Natural killer cell (primary cell): ENCODE data around the gene TEX10. TPM values are rescaled to one million over a fixed set of nuclear protein-coding genes. Genes with fewer than 3 reads are reported as not detected.

ENCODE experiments used
- ATAC-seq, 3 donors: fragments of 150-1000 bp in 2 of 3; fragments of 200-7000 bp in 1 of 3; cut with Tn5 transposase; 1 replicate in 1 of 3; 2 replicates in 2 of 3; pipeline ENCODE4 v1.10.0; 2021; ENCODE audit warnings: mild to moderate bottlenecking in 2 of 3, moderate library complexity in 2 of 3
- DNase-seq, 2 donors: peaks; one replicate each; pipeline versions ENCODE4 v3.0.0 to v3.0.0-alpha.2; 2013 to 2021; ENCODE audit warnings: mixed read lengths in 1 of 2
- H3K27ac ChIP-seq: one replicate; pipeline ENCODE4 v1.5.1; 2013; ENCODE audit warnings: mild to moderate bottlenecking, low read length
- H3K27me3 ChIP-seq: one replicate; pipeline ENCODE4 v1.6.1; 2013; ENCODE audit warnings: low read length; ENCODE audit not compliant: control insufficient read depth, insufficient read depth
- H3K36me3 ChIP-seq: one replicate; pipeline ENCODE4 v1.6.1; 2013; ENCODE audit warnings: low read length; ENCODE audit not compliant: control insufficient read depth, insufficient read depth
- H3K4me1 ChIP-seq: one replicate; pipeline ENCODE4 v1.6.1; 2013; ENCODE audit warnings: low read length; ENCODE audit not compliant: control insufficient read depth, insufficient read depth
- H3K4me3 ChIP-seq: one replicate; pipeline ENCODE4 v1.5.1; 2013; ENCODE audit warnings: low read length
- H3K9me3 ChIP-seq: one replicate; pipeline ENCODE4 v1.6.1; 2013; ENCODE audit warnings: low read length; ENCODE audit not compliant: control insufficient read depth, insufficient read depth
- H3K27ac Mint-ChIP-seq, 2 donors: one replicate each; pipeline ENCODE4 v1.8.0; 2022; ENCODE audit warnings: mild to moderate bottlenecking in 2 of 2, mixed read lengths in 2 of 2, moderate library complexity in 1 of 2
- H3K27me3 Mint-ChIP-seq, 2 donors: one replicate each; pipeline ENCODE4 v1.8.0; 2022; ENCODE audit warnings: low read depth in 2 of 2, mixed read lengths in 2 of 2
- H3K36me3 Mint-ChIP-seq: one replicate; pipeline ENCODE4 v1.8.0; 2022; ENCODE audit warnings: mixed read lengths
- H3K4me1 Mint-ChIP-seq, 2 donors: one replicate each; pipeline ENCODE4 v1.8.0; 2022; ENCODE audit warnings: mixed read lengths in 2 of 2
- H3K4me3 Mint-ChIP-seq: one replicate; pipeline ENCODE4 v1.8.0; 2022; ENCODE audit warnings: mild to moderate bottlenecking, moderate library complexity, mixed read lengths
- H3K9me3 Mint-ChIP-seq, 2 donors: one replicate each; pipeline ENCODE4 v1.8.0; 2022; ENCODE audit warnings: mixed read lengths in 2 of 2
- WGBS: methylation state at CpG from one replicate; pipeline ENCODE4 v1.1.7; 2013; ENCODE audit warnings: missing lambda C conversion rate; ENCODE audit not compliant: insufficient coverage; 5-methylcytosine and 5-hydroxymethylcytosine counted together
- intact Hi-C: fragments of 100-400 bp; cut with micrococcal nuclease; formaldehyde crosslinking; loops from one replicate; pipeline ENCODE4 v1.14.2; 2022
- total RNA-seq, 4 donors: library from RNA; stranded (reverse); fragments of 120-200 nt in 1 of 4; gene quantifications; one replicate each; pipeline versions ENCODE4 v1.2.3 to v1.2.4, GENCODE V29; 2013 to 2022
- TF ChIP-seq, protein P1 (sequence below): fragments of 200-600 bp; IDR thresholded peaks from one replicate; pipeline ENCODE4 v1.8.0; 2022; ENCODE audit warnings: antibody characterized with exemption

The TEX10 gene
- total RNA-seq, 3 donors from 2014 or later (not counting 1 experiment from before 2014, with no cell fraction given): 11.1 to 15.9 (median 13.2) TPM

DNA sequence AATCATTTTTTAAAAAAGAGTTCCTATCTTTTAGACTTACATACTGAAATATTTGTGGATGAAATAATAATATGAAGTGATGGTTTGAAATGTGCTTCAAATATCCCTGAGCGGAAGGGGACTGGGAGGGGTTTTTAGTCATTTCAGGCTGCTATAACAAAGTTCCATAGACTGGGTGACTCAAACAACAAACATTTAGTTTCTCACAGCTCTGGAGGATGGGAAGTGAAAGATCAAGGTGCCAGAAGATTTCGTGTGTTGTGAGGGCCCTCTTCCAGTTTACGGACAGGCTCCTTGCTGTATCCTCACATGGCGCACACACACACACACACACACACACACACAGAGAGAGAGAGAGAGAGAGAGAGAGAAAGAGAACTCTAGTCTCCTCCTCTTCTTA, 27.1 kb upstream of the TEX10 start:
- Histone ChIP-seq H3K27me3 (no peaks in the 10 kb centered on the region), H3K4me1 (no peaks in the 10 kb centered on the region), H3K27ac (no peak overlapping the region), H3K4me3 (no peak overlapping the region), H3K9me3 (no peaks in the 10 kb centered on the region), H3K36me3 (no peaks in the 10 kb centered on the region)
- DNase-seq (no peak), ATAC-seq (no peak)
- intact Hi-C loops: no loop called here
- TF ChIP-seq, protein P1, sequence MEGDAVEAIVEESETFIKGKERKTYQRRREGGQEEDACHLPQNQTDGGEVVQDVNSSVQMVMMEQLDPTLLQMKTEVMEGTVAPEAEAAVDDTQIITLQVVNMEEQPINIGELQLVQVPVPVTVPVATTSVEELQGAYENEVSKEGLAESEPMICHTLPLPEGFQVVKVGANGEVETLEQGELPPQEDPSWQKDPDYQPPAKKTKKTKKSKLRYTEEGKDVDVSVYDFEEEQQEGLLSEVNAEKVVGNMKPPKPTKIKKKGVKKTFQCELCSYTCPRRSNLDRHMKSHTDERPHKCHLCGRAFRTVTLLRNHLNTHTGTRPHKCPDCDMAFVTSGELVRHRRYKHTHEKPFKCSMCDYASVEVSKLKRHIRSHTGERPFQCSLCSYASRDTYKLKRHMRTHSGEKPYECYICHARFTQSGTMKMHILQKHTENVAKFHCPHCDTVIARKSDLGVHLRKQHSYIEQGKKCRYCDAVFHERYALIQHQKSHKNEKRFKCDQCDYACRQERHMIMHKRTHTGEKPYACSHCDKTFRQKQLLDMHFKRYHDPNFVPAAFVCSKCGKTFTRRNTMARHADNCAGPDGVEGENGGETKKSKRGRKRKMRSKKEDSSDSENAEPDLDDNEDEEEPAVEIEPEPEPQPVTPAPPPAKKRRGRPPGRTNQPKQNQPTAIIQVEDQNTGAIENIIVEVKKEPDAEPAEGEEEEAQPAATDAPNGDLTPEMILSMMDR: no peak
- 90% methylated on average over 1 of the region's 4 CpGs for WGBS
- Mint-ChIP-seq H3K27ac (no peak overlapping the region), H3K36me3 (no peaks in the 10 kb centered on the region), H3K9me3 (peaks cover 0 to 4% of the 10 kb centered on the region in 2 donors), H3K27me3 (no peaks in the 10 kb centered on the region), H3K4me1 (no peaks in the 10 kb centered on the region), H3K4me3 (no peak overlapping the region)

DNA sequence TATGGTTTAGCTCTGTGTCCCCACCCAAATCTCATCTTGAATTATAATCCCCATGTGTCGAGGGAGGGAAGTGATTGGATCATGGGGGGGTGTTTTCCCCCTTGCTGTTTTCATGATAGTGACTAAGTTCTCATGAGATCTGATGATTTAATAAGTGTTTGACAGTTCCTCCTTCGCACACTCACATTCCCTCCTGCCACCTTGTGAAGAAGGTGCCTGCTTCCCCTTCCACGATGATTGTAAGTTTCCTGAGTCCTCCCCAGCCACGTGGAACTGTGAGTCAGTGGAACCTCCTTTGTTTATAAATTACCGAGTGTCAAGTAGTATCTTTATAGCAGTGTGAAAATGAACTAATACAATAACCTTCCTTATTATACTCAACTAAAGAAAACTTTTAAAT, 24.3 kb upstream of the TEX10 start:
- Histone ChIP-seq H3K27me3 (no peaks in the 10 kb centered on the region), H3K36me3 (no peaks in the 10 kb centered on the region), H3K4me1 (no peaks in the 10 kb centered on the region), H3K9me3 (no peaks in the 10 kb centered on the region), H3K4me3 (no peak overlapping the region), H3K27ac (no peak overlapping the region)
- intact Hi-C loops: no loop called here
- Mint-ChIP-seq H3K36me3 (no peaks in the 10 kb centered on the region), H3K9me3 (no peaks in the 10 kb centered on the region), H3K27ac (no peak overlapping the region), H3K4me1 (no peaks in the 10 kb centered on the region), H3K4me3 (no peak overlapping the region), H3K27me3 (peaks cover 5 to 19% of the 10 kb centered on the region in 2 donors)
- no peak for DNase-seq
- TF ChIP-seq, protein P1: no peak
- WGBS: 56% methylated on average over 2 of the region's 5 CpGs
- no peak for ATAC-seq

DNA sequence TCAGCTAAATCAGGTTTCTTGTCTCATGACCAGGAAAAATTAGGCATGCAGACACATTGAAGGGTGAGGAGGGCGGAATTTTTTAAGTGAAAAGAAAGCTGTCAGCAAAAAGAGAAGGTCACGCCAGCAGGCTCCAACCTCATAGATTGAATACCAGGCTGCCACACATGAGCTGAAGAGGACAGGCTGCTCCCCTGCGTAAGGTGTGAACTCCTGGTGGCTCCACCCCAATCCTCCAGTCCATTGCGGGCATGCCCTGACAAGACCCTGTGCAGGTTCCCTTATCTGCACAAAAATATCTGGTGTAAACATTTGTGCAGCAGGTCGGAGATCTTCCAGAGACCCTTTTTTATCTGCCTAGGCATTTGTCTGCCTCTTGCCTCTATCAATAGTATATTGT, 22.9 kb upstream of the TEX10 start:
- Mint-ChIP-seq H3K27ac (no peak overlapping the region), H3K9me3 (no peaks in the 10 kb centered on the region), H3K4me1 (no peaks in the 10 kb centered on the region), H3K4me3 (no peak overlapping the region), H3K36me3 (no peaks in the 10 kb centered on the region), H3K27me3 (peaks cover 5 to 19% of the 10 kb centered on the region in 2 donors)
- 94% methylated on average over 5 of the region's 5 CpGs for WGBS
- no peaks in the 10 kb centered on the region for H3K4me1 ChIP-seq
- no peak overlapping the region for H3K27ac ChIP-seq
- no peaks in the 10 kb centered on the region for H3K36me3 ChIP-seq
- DNase-seq: no peak
- intact Hi-C loops: no loop called here
- ATAC-seq: no peak
- H3K9me3 ChIP-seq: no peaks in the 10 kb centered on the region
- TF ChIP-seq, protein P1: no peak
- no peaks in the 10 kb centered on the region for H3K27me3 ChIP-seq
- no peak overlapping the region for H3K4me3 ChIP-seq

DNA sequence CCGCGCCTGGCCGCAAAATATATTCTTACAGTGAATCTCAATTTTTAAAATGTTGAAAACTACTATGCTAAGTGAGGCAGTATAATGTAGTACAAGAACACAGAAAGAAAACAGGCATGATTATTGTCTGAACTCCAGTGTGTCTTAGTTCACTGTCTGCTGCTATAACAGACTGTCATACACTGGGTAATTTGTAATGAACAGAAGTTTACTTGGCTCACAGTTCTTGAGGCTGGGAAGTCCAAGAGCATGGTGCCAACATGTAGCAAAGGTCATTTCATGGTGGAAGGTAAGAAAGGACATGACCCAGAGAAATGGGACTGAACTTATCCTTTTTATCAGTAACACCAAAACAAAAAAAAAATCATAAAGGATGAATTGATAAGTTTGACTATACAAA, 19.9 kb upstream of the TEX10 start:
- H3K27ac ChIP-seq: no peak overlapping the region
- H3K4me3 ChIP-seq: no peak overlapping the region
- H3K9me3 ChIP-seq: no peaks in the 10 kb centered on the region
- TF ChIP-seq, protein P1: no peak
- Mint-ChIP-seq H3K27ac (no peak overlapping the region), H3K9me3 (no peaks in the 10 kb centered on the region), H3K4me3 (no peak overlapping the region), H3K27me3 (peaks cover 5 to 19% of the 10 kb centered on the region in 2 donors), H3K36me3 (no peaks in the 10 kb centered on the region), H3K4me1 (no peaks in the 10 kb centered on the region)
- no peaks in the 10 kb centered on the region for H3K27me3 ChIP-seq
- ATAC-seq (no peak), DNase-seq (no peak)
- 100% methylated on average over 3 of the region's 3 CpGs for WGBS
- no peaks in the 10 kb centered on the region for H3K36me3 ChIP-seq
- H3K4me1 ChIP-seq: no peaks in the 10 kb centered on the region
- intact Hi-C loops: no loop called here
